ENCODE results near the gene MED13.
"Not testable (repeated sequence)": the region's sequence is repeated elsewhere in the genome, so short reads cannot be mapped to it uniquely, and the experiment has no call there.

MED13 gene

GRCh38 chr17:61947367-61948078, 117.6 kb downstream of the MED13 start:
- no peak overlapping the region for H3K27ac ChIP-seq
- no peak overlapping the region for H3K4me3 ChIP-seq

GRCh38 chr17:61946359-61946758, 118.7 kb downstream of the MED13 start:
- Histone ChIP-seq H3K27ac (no peak overlapping the region), H3K4me3 (no peak overlapping the region)

GRCh38 chr17:61943117-61943516, 122.0 kb downstream of the MED13 start:
- H3K27ac ChIP-seq, result no peak overlapping the region
- no peak overlapping the region for H3K4me3 ChIP-seq

GRCh38 chr17:61942085-61942484, 123.0 kb downstream of the MED13 start:
- H3K27ac ChIP-seq, result no peak overlapping the region

GRCh38 chr17:61928101-61928436, 137.0 kb downstream of the MED13 start:
- Histone ChIP-seq H3K27ac (peak overlapping the region in 19 of 21 experiments; percentile 48 to 93 (median 86)), H3K4me3 (peak overlapping the region; percentile 49 to 89 (median 70))

More at GRCh38 chr17:61942085-61942484, 123.0 kb downstream of the MED13 start:
- H3K4me3 ChIP-seq, result no peak overlapping the region

GRCh38 chr17:61927208-61928100, 137.6 kb downstream of the MED13 start, which contains the start of gene INTS2:
Gene INTS2, minus strand, starts transcription at chr17:61927982. Its CDS starts 1,338 bp downstream, at chr17:61926644.
- Histone ChIP-seq H3K4me3 (peak within 1 kb of the TSS; percentile 49 to 89 (median 70)), H3K27ac (peak within 1 kb of the TSS; percentile 48 to 93 (median 86))

GRCh38 chr17:61926826-61927207, 138.3 kb downstream of the MED13 start:
- Histone ChIP-seq H3K4me3 (peak overlapping the region; percentile 49 to 89 (median 70)), H3K27ac (peak overlapping the region; percentile 48 to 93 (median 86))

- not testable (repeated sequence) for H3K27ac ChIP-seq, H3K4me3 ChIP-seq
Measured at GRCh38 chr17:61915162-61915561, 149.9 kb downstream of the MED13 start.

GRCh38 chr17:61908292-61909037, 156.6 kb downstream of the MED13 start:
- H3K27ac ChIP-seq, result no peak overlapping the region
- H3K4me3 ChIP-seq, result no peak overlapping the region

- Histone ChIP-seq H3K4me3 (no peak overlapping the region), H3K27ac (no peak overlapping the region)
Measured at GRCh38 chr17:61907361-61907760, 157.7 kb downstream of the MED13 start.

GRCh38 chr17:61904094-61904710, 160.9 kb downstream of the MED13 start:
- H3K4me3 ChIP-seq, result no peak overlapping the region
- H3K27ac ChIP-seq, result peak overlapping the region in 3 of 21 experiments; percentile 2 to 52 (median 30)

- Histone ChIP-seq H3K4me3 (no peak overlapping the region), H3K27ac (no peak overlapping the region)
Measured at GRCh38 chr17:61903251-61903650, 161.8 kb downstream of the MED13 start.

GRCh38 chr17:61897548-61898180, 167.4 kb downstream of the MED13 start:
- Histone ChIP-seq H3K4me3 (no peak overlapping the region), H3K27ac (no peak overlapping the region)

GRCh38 chr17:61895391-61895790, 169.7 kb downstream of the MED13 start:
- Histone ChIP-seq H3K4me3 (no peak overlapping the region), H3K27ac (no peak overlapping the region)

- not testable (repeated sequence) for H3K4me3 ChIP-seq, H3K27ac ChIP-seq
Measured at GRCh38 chr17:61894310-61894709, 170.8 kb downstream of the MED13 start.

Measured in skin epidermis (tissue), 12 donors.